ENCODE measurements around the gene EPHA6.

GRCh38 chr3:97029972-97030371, 215.6 kb downstream of the EPHA6 start:
- TF ChIP-seq CTCF (IDR thresholded peaks at IDR 0.05) (no peak), EP300 (IDR thresholded peaks at IDR 0.05) (no peak), POLR2A (IDR thresholded peaks at IDR 0.05) (no peak)
